WI38 (cell line): ENCODE results near the gene LEPROT.

Experiments used
- H3K4me3 ChIP-seq: 2 replicates; pipeline ENCODE4 v1.5.1; 2011; ENCODE audit warnings: low read depth, mild to moderate bottlenecking, control low read depth, low read length
- CTCF ChIP-seq: IDR thresholded peaks from 2 replicates; pipeline ENCODE4 v1.5.1; 2012; ENCODE audit warnings: low read depth, mild to moderate bottlenecking, control low read depth, low read length

LEPROT gene

GRCh38 chr1:65467536-65467935 is 47.1 kb downstream of the LEPROT start:
- no peak overlapping the region for H3K4me3 ChIP-seq
- TF ChIP-seq CTCF, result no peak

DNA sequence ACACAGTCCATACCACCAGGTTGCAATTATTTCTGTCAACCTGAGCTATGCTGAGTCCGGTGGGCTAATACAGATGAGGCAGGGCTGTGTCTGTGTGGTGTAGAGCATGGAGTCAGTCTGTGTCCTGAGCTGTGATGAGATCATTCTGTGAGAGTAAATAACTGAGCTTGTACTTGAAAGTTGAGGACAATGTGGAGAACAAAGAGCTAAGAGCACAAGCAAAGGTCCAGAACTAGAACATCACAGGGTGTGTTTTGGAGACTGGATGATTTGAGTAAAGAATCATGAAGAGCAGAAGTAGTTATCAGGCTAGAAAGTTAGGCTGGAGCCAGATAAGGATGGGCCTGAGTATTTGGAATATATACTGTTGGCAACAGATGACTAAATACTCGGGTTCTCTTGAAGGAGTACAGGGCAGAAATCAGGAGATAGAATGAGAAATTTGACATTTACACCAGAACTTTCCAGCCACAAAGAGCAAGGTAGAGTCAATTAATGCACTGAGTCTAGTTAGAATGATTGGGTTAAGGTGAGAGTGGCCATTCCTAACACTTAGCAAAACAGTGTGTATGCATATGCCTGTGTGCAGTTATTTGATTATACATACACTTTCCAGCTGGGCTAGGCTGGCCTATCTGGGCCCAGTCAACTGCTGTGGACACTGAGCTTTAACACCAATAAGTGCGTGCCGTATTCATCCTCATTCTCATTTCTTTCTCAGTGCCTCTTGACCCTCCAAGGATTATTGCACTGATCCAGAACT is 48.8 kb downstream of the LEPROT start:
- no peak overlapping the region for H3K4me3 ChIP-seq
- no peak for TF ChIP-seq CTCF

GRCh38 chr1:65469889-65470340 is 49.4 kb downstream of the LEPROT start:
- no peak overlapping the region for H3K4me3 ChIP-seq
- TF ChIP-seq CTCF, result no peak

DNA sequence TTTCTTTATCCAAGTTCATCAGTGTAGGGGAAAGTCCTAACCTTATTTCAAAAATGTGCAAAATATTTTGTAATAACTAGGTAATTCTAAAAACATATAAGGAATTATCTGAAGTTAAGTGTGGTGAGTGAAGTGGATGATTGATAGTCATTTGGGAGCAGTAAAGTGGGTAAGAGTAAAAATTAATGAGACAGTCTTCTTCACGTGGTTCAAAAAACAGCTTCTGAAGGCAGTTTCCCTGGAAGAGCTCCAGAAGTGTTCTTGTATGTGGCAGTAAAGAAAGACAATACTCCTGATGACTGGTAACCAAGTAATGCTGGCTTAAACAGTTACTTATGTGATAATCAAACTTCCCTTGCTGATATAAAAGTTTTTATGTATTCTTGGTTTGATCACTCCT is 50.3 kb downstream of the LEPROT start:
- no peak for TF ChIP-seq CTCF
- H3K4me3 ChIP-seq, result no peak overlapping the region

- TF ChIP-seq CTCF, result no peak
- no peak overlapping the region for H3K4me3 ChIP-seq
Observed at GRCh38 chr1:65471213-65471833, 50.9 kb downstream of the LEPROT start.

- H3K4me3 ChIP-seq, result no peak overlapping the region
- no peak for TF ChIP-seq CTCF
Observed at GRCh38 chr1:65471861-65472332, 51.4 kb downstream of the LEPROT start.

DNA sequence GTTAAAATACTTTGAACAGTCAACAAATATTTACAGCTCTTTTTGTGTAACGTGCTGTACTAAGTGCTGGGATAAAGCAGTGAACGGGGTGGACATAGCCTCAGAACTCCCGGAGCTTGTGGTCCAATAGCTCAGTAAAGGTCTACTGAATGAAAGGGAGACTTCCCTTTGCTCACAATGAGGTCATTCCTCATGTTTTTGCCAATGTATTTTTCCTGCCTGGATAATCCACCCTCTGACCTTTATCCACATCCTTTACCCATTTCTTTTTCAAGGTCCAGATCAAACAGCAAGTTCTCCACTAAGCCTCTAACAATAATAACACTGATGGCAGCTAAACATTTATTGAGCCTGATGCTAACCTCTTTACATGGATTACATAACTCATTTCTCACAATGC is 55.9 kb downstream of the LEPROT start:
- no peak overlapping the region for H3K4me3 ChIP-seq
- TF ChIP-seq CTCF, result no peak
